Activated CD4-positive, alpha-beta memory T cell treated with anti-CD3 and anti-CD28 coated beads for 36 hours (primary cell): Measurements from ENCODE around the gene SFMBT1. TPM values are rescaled to one million over a fixed set of nuclear protein-coding genes. Genes with fewer than 3 reads are reported as not detected.

ENCODE experiments used
- CTCF ChIA-PET: fragments of 350-600 bp; sonication (Branson Sonifier 250); formaldehyde crosslinking; loops from one replicate; lab custom pipeline; 2021; ENCODE audit warnings: antibody characterized with exemption, inconsistent platforms; lab: Charles Lee
- POLR2A ChIA-PET: fragments of 350-600 bp; sonication (Branson Sonifier 250); formaldehyde crosslinking; loops from one replicate; lab custom pipeline; 2021; ENCODE audit warnings: antibody characterized with exemption; lab: Charles Lee
- DNase-seq: peaks from one replicate; pipeline ENCODE4 v3.0.0-alpha.2; 2020
- H3K27ac Mint-ChIP-seq: one replicate; pipeline ENCODE4 v1.8.0; 2021; ENCODE audit warnings: mixed read lengths
- H3K27me3 Mint-ChIP-seq: one replicate; pipeline ENCODE4 v1.8.0; 2021; ENCODE audit warnings: mixed read lengths
- H3K36me3 Mint-ChIP-seq: one replicate; pipeline ENCODE4 v1.8.0; 2021; ENCODE audit warnings: mixed read lengths
- H3K4me1 Mint-ChIP-seq: one replicate; pipeline ENCODE4 v1.8.0; 2021; ENCODE audit warnings: low read depth, mixed read lengths
- H3K4me3 Mint-ChIP-seq: one replicate; pipeline ENCODE4 v1.8.0; 2021; ENCODE audit warnings: mild to moderate bottlenecking, mixed read lengths
- H3K9me3 Mint-ChIP-seq: one replicate; pipeline ENCODE4 v1.8.0; 2021; ENCODE audit warnings: mixed read lengths
- intact Hi-C: fragments of 100-400 bp; cut with micrococcal nuclease; formaldehyde crosslinking; loops from one replicate; pipeline ENCODE4 v1.15.1; 2023
- total RNA-seq, 2 experiments: library from RNA; stranded (reverse); gene quantifications; one replicate each; pipeline ENCODE4 v1.2.3, GENCODE V29; 2021

SFMBT1 gene
- total RNA-seq, 2 experiments from 2014 or later: 22.1 to 22.8 TPM

DNA sequence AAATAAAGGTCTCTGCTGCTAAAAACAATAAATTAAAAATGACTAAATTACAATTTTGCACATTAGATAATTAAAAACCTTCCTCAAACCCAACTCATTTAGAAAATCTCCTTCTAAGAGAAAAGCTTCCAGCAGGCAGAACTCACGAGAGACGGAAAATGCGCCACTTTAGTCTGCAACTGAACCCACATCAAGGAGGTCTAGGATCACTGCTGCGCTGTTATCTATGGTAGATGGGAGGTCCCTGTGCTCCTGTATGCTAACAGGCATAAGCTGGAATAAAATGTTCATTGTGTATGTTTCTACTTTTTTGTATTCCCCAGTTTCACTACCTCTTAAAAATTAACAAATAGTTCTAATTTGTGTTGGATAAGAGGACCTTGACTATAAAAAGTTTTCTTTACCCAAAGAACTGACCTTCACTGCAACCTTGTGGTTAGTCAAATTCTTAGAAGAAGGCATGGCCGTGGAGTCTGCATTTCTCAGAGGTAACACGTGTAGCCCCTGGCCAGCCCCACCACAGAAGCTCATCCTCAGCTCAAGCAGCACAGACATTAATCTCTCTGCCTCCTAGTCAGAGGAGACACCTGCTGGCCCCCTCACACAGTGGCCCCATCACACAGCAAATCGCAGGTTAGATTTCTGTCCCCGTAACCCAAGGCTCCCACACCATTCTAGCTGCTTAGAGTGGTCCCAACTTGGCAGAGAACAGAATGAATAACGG is 170.8 kb downstream of the SFMBT1 start:
- H3K9me3 Mint-ChIP-seq: no peaks in the 10 kb centered on the region
- H3K4me3 Mint-ChIP-seq: no peak overlapping the region
- peaks cover 2% of the 10 kb centered on the region for H3K36me3 Mint-ChIP-seq
- no peak overlapping the region for H3K27ac Mint-ChIP-seq
- no peaks in the 10 kb centered on the region for H3K27me3 Mint-ChIP-seq
- ChIA-PET POLR2A (no interaction called here), CTCF (interaction anchor here (2.0 kb wide), 1 partner anchor 19 kb away, joined by 10 read pairs; no protein-coding TSS in a partner anchor)
- intact Hi-C loops: loop anchor here (1.0 kb wide), 1 partner anchor 16 kb away; no protein-coding TSS in a partner anchor
- peaks cover 34% of the 10 kb centered on the region for H3K4me1 Mint-ChIP-seq
- no peak for DNase-seq

- POLR2A ChIA-PET: no interaction called here
- Mint-ChIP-seq H3K4me1 (peaks cover 33% of the 10 kb centered on the region), H3K4me3 (no peak overlapping the region)
Observed at GRCh38 chr3:52874160-52874701, 171.6 kb downstream of the SFMBT1 start.

GRCh38 chr3:52873433-52874159 is 172.3 kb downstream of the SFMBT1 start:
- H3K4me3 Mint-ChIP-seq: no peak overlapping the region
- DNase-seq: no peak
- CTCF ChIA-PET: interaction anchor here (0.6 kb wide), 1 partner anchor 18 kb away, joined by 3 read pairs; no protein-coding TSS in a partner anchor
- peak overlapping the region; percentile 18 for H3K27ac Mint-ChIP-seq
- peaks cover 31% of the 10 kb centered on the region for H3K4me1 Mint-ChIP-seq
- H3K9me3 Mint-ChIP-seq: no peaks in the 10 kb centered on the region
- intact Hi-C loops: loop anchor here (1.0 kb wide), 1 partner anchor 18 kb away; no protein-coding TSS in a partner anchor
- H3K36me3 Mint-ChIP-seq: no peaks in the 10 kb centered on the region
- H3K27me3 Mint-ChIP-seq: no peaks in the 10 kb centered on the region
- POLR2A ChIA-PET: no interaction called here

More at GRCh38 chr3:52874160-52874701, 171.6 kb downstream of the SFMBT1 start:
- H3K36me3 Mint-ChIP-seq: no peaks in the 10 kb centered on the region
- no peak for DNase-seq
- no peaks in the 10 kb centered on the region for H3K27me3 Mint-ChIP-seq
- H3K9me3 Mint-ChIP-seq: no peaks in the 10 kb centered on the region
- CTCF ChIA-PET: interaction anchor here (0.6 to 2.0 kb wide), 2 partner anchors 18 to 20 kb away, joined by 3 to 10 read pairs; no protein-coding TSS in a partner anchor
- H3K27ac Mint-ChIP-seq: no peak overlapping the region
- intact Hi-C loops: loop anchor here (1.0 kb wide), 1 partner anchor 17 kb away; no protein-coding TSS in a partner anchor

GRCh38 chr3:52872245-52872644 is 173.6 kb downstream of the SFMBT1 start:
- H3K27ac Mint-ChIP-seq: no peak overlapping the region

DNA sequence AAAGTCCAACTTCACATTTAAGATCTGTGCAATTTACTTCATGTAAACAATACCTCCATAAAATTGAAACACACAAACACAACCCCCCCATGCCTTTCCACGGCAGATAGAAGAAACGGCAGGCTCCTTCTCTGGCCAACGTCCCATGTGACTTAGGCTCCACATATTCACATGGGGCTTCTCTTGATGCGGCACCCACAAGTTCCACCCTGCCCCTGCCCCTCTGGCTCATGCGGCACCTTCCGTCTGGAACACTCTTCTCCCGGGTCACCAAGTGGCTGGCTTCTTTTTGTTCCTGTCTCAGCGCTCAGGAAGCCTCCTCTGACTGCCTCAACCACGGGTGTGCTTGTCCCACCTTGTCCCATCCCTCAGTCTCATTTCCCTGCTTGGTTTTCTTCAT is 174.1 kb downstream of the SFMBT1 start:
- intact Hi-C loops: no loop called here
- Mint-ChIP-seq H3K27ac (no peak overlapping the region), H3K4me1 (peaks cover 31% of the 10 kb centered on the region), H3K4me3 (no peak overlapping the region), H3K27me3 (no peaks in the 10 kb centered on the region), H3K36me3 (no peaks in the 10 kb centered on the region), H3K9me3 (no peaks in the 10 kb centered on the region)
- DNase-seq: no peak
- POLR2A ChIA-PET: no interaction called here
- CTCF ChIA-PET: interaction anchor here (0.8 kb wide), 1 partner anchor 8 kb away, joined by 3 read pairs; no protein-coding TSS in a partner anchor

More at GRCh38 chr3:52872245-52872644, 173.6 kb downstream of the SFMBT1 start:
- no peaks in the 10 kb centered on the region for H3K36me3 Mint-ChIP-seq
- no peak for DNase-seq
- H3K4me3 Mint-ChIP-seq: no peak overlapping the region
- no peaks in the 10 kb centered on the region for H3K9me3 Mint-ChIP-seq
- ChIA-PET POLR2A (no interaction called here), CTCF (interaction anchor here (0.8 to 0.9 kb wide), 2 partner anchors 8 to 74 kb away, joined by 3 read pairs; no protein-coding TSS in a partner anchor)
- no peaks in the 10 kb centered on the region for H3K27me3 Mint-ChIP-seq
- peaks cover 31% of the 10 kb centered on the region for H3K4me1 Mint-ChIP-seq
- intact Hi-C loops: no loop called here

GRCh38 chr3:52870471-52870870 is 175.4 kb downstream of the SFMBT1 start:
- Mint-ChIP-seq H3K27ac (no peak overlapping the region), H3K4me3 (no peak overlapping the region), H3K36me3 (peaks cover 8% of the 10 kb centered on the region), H3K27me3 (no peaks in the 10 kb centered on the region), H3K4me1 (peaks cover 26% of the 10 kb centered on the region), H3K9me3 (peaks cover 9% of the 10 kb centered on the region)
- intact Hi-C loops: no loop called here
- no peak for DNase-seq
- POLR2A ChIA-PET: no interaction called here
- CTCF ChIA-PET: no interaction called here

DNA sequence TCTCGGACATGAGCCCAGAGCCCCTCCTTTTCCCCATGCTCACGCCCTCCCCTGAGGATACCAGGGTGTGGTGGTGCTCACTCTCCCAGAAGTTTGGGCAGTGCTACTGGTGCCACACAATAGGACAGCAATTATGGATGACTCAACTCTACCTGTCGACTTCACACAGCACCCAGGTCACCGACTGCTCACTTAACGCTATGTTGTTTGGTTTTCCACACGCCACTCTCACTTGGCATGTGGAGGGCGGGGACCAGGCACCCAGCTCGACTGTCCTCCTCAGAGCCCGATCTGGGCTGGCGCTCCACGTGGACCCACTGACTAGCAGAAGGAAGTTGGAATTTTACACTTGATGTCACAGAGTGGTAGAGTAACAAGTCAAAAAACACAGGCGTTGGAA is 179.4 kb downstream of the SFMBT1 start:
- no peak overlapping the region for H3K27ac Mint-ChIP-seq
- intact Hi-C loops: no loop called here
- POLR2A ChIA-PET: no interaction called here
- H3K36me3 Mint-ChIP-seq: peaks cover 20% of the 10 kb centered on the region
- H3K27me3 Mint-ChIP-seq: no peaks in the 10 kb centered on the region
- H3K4me1 Mint-ChIP-seq: peaks cover 1% of the 10 kb centered on the region
- no peak overlapping the region for H3K4me3 Mint-ChIP-seq
- CTCF ChIA-PET: no interaction called here
- no peak for DNase-seq
- peaks cover 28% of the 10 kb centered on the region for H3K9me3 Mint-ChIP-seq

GRCh38 chr3:52865994-52866393 is 179.9 kb downstream of the SFMBT1 start:
- Mint-ChIP-seq H3K4me3 (no peak overlapping the region), H3K9me3 (peaks cover 28% of the 10 kb centered on the region), H3K36me3 (peaks cover 20% of the 10 kb centered on the region), H3K4me1 (no peaks in the 10 kb centered on the region), H3K27ac (no peak overlapping the region), H3K27me3 (no peaks in the 10 kb centered on the region)
- ChIA-PET POLR2A (no interaction called here), CTCF (no interaction called here)
- intact Hi-C loops: no loop called here
- no peak for DNase-seq

DNA sequence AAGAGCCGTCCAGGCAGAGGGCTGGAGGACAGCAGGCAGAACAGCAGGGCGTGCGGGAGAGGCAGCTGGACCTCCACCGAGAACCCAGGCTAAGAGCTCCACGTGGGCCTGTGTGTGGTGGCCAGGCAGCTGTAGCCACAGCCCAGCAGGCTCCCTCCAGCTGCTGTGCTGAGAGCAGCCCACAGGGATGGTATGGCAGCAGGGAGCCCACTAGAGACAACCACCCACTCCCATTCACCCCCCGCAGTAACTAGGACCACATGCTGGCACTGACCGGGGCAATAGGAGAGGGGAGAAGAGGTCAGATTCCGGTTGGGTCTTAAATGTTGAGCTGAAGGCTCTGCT is 185.5 kb downstream of the SFMBT1 start:
- Mint-ChIP-seq H3K4me3 (no peak overlapping the region), H3K36me3 (peaks cover 12% of the 10 kb centered on the region), H3K27me3 (no peaks in the 10 kb centered on the region), H3K9me3 (peaks cover 19% of the 10 kb centered on the region), H3K4me1 (no peaks in the 10 kb centered on the region), H3K27ac (no peak overlapping the region)
- intact Hi-C loops: no loop called here
- ChIA-PET CTCF (interaction anchor here (0.5 kb wide), 1 partner anchor 140 kb away, joined by 3 read pairs; no protein-coding TSS in a partner anchor), POLR2A (no interaction called here)
- DNase-seq: no peak

- peaks cover 15% of the 10 kb centered on the region for H3K9me3 Mint-ChIP-seq
Observed at GRCh38 chr3:52859686-52860423, 186.0 kb downstream of the SFMBT1 start.

GRCh38 chr3:52857864-52858263 is 188.0 kb downstream of the SFMBT1 start:
- H3K27ac Mint-ChIP-seq: no peak overlapping the region
- H3K9me3 Mint-ChIP-seq: no peaks in the 10 kb centered on the region
- intact Hi-C loops: no loop called here
- H3K4me1 Mint-ChIP-seq: no peaks in the 10 kb centered on the region
- ChIA-PET CTCF (no interaction called here), POLR2A (no interaction called here)
- H3K36me3 Mint-ChIP-seq: peaks cover 2% of the 10 kb centered on the region
- H3K27me3 Mint-ChIP-seq: no peaks in the 10 kb centered on the region
- no peak for DNase-seq
- H3K4me3 Mint-ChIP-seq: no peak overlapping the region

More at GRCh38 chr3:52859686-52860423, 186.0 kb downstream of the SFMBT1 start:
- intact Hi-C loops: no loop called here
- H3K36me3 Mint-ChIP-seq: peaks cover 12% of the 10 kb centered on the region
- H3K4me1 Mint-ChIP-seq: no peaks in the 10 kb centered on the region
- no peak for DNase-seq
- POLR2A ChIA-PET: no interaction called here
- H3K27me3 Mint-ChIP-seq: no peaks in the 10 kb centered on the region
- CTCF ChIA-PET: no interaction called here
- H3K4me3 Mint-ChIP-seq: no peak overlapping the region
- H3K27ac Mint-ChIP-seq: no peak overlapping the region
